Keratinocyte (primary cell): ENCODE results near the gene CELSR1.

Source experiments
- EZH2 ChIP-seq: IDR thresholded peaks from one replicate; pipeline ENCODE4 v1.6.1; 2012; ENCODE audit warnings: inconsistent platforms, mild to moderate bottlenecking, low read length, moderate library complexity
- TF ChIP-seq, protein P1 (sequence below), 3 experiments: IDR thresholded peaks in 1 of 3; conservative IDR thresholded peaks in 1 of 3; optimal IDR thresholded peaks in 1 of 3; 2 replicates in 2 of 3; 3 replicates in 1 of 3; pipeline versions ENCODE3 to v1.5.1; 2011; ENCODE audit warnings: low read length in 3 of 3, mild to moderate bottlenecking in 3 of 3, moderate library complexity in 2 of 3, control low read depth in 1 of 3, inconsistent platforms in 1 of 3; ENCODE audit not compliant: insufficient read depth in 2 of 3; ENCODE audit errors: extremely low read depth in 1 of 3

DNA sequence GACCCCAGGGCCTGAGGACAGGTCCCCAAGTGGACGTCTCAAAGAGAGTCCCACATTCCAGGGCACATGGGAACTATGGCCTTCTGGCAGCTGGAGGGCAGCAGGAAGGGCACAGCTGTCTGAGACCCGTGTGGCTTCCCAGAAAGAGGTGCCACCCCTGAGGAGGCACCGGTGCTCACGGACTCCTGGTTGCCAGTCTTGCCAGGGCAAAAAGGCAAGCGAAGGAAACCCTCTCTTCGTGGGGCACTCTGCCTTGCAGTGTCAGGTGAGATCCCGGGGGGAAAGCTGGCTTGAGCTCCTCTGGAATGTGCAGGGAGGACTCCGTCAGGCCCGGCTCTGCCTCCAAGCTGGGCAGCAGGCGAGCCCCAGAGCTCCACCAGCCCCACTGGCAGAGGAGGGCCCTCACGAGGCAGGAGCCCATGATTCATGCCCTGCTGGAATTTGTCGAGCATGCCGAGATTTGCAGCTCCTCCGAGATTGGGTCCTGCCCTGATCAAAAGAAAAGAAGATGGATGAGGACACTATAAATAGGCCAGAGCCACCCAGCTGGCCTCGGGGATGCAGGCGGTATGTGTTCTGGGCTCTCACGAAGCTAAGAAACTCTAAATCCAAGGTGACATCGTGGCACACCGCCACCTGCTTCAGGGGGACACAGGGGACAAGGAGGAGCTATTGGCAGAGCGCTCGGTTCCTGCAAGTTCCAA, 9.9 kb upstream of the CELSR1 start:
- TF ChIP-seq, protein P1, sequence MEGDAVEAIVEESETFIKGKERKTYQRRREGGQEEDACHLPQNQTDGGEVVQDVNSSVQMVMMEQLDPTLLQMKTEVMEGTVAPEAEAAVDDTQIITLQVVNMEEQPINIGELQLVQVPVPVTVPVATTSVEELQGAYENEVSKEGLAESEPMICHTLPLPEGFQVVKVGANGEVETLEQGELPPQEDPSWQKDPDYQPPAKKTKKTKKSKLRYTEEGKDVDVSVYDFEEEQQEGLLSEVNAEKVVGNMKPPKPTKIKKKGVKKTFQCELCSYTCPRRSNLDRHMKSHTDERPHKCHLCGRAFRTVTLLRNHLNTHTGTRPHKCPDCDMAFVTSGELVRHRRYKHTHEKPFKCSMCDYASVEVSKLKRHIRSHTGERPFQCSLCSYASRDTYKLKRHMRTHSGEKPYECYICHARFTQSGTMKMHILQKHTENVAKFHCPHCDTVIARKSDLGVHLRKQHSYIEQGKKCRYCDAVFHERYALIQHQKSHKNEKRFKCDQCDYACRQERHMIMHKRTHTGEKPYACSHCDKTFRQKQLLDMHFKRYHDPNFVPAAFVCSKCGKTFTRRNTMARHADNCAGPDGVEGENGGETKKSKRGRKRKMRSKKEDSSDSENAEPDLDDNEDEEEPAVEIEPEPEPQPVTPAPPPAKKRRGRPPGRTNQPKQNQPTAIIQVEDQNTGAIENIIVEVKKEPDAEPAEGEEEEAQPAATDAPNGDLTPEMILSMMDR (optimal IDR thresholded peaks at IDR 0.05 in 1 of 3, IDR thresholded peaks at IDR 0.05 in 1 of 3, conservative IDR thresholded peaks at IDR 0.05 in 1 of 3; ENCODE audit: extremely low read depth in 1 of 3, insufficient read depth in 2 of 3, low read length in 3 of 3) = peak in 1 of 3 experiments; percentile 23
- no peak for TF ChIP-seq EZH2
